SK-N-SH treated with all-trans-retinoic acid at 6 μM for 48 hours (cell line): Measurements from ENCODE around the gene REXO2.
A peak's percentile ranks its signal among the peaks of the same experiment; 100 is the strongest.

ENCODE experiments used
- ATAC-seq: fragments of 200-7000 bp; cut with Tn5 transposase; 3 replicates; pipeline ENCODE4 v1.9.1; 2020; ENCODE audit warnings: mild to moderate bottlenecking, moderate library complexity
- ARNTL ChIP-seq: fragments of 450-650 bp; formaldehyde crosslinking; IDR thresholded peaks from 2 replicates; pipeline ENCODE4 v1.5.0; 2020; ENCODE audit warnings: low read depth, mild to moderate bottlenecking, moderate library complexity, borderline replicate concordance
- BACH2 ChIP-seq: fragments of 250-450 bp; sonication (Bioruptor Pico); IDR thresholded peaks from 2 replicates; pipeline ENCODE4 v1.9.0; 2021; ENCODE audit warnings: mild to moderate bottlenecking, borderline replicate concordance
- CREB5 ChIP-seq: fragments of 250-450 bp; sonication (Bioruptor Pico); IDR thresholded peaks from 2 replicates; pipeline ENCODE4 v1.5.1; 2020; ENCODE audit warnings: low read depth, mild to moderate bottlenecking, moderate library complexity
- CSRNP3 ChIP-seq: fragments of 250-450 bp; sonication (Bioruptor Pico); IDR thresholded peaks from 2 replicates; pipeline ENCODE4 v1.5.1; 2021; ENCODE audit warnings: mild to moderate bottlenecking, moderate library complexity
- GLIS3 ChIP-seq: fragments of 250-450 bp; sonication (Bioruptor Pico); IDR thresholded peaks from 2 replicates; pipeline ENCODE4 v1.5.0; 2020; ENCODE audit warnings: mild to moderate bottlenecking, moderate library complexity
- ISL1 ChIP-seq: fragments of 250-450 bp; sonication (Bioruptor Pico); IDR thresholded peaks from 2 replicates; pipeline ENCODE4 v2.1.2; 2022; ENCODE audit warnings: mild to moderate bottlenecking, moderate library complexity
- PATZ1 ChIP-seq: fragments of 250-450 bp; sonication (Bioruptor Pico); IDR thresholded peaks from 2 replicates; pipeline ENCODE4 v1.8.0; 2020; ENCODE audit warnings: mild to moderate bottlenecking, moderate library complexity, borderline replicate concordance
- PPARA ChIP-seq: fragments of 250-450 bp; sonication (Bioruptor Pico); IDR thresholded peaks from 2 replicates; pipeline ENCODE4 v1.5.0; 2020; ENCODE audit warnings: mild to moderate bottlenecking, borderline replicate concordance
- TCF4 ChIP-seq: fragments of 250-450 bp; sonication (Bioruptor Pico); IDR thresholded peaks from 2 replicates; pipeline ENCODE4 v1.8.0; 2021; ENCODE audit warnings: mild to moderate bottlenecking, moderate library complexity, borderline replicate concordance
- TOX ChIP-seq: fragments of 250-450 bp; sonication (Bioruptor Pico); IDR thresholded peaks from 2 replicates; pipeline ENCODE4 v1.8.0; 2021; ENCODE audit warnings: mild to moderate bottlenecking, moderate library complexity, borderline replicate concordance
- TSHZ2 ChIP-seq: fragments of 250-450 bp; sonication (Bioruptor Pico); IDR thresholded peaks from 2 replicates; pipeline ENCODE4 v1.5.0; 2020; ENCODE audit warnings: mild to moderate bottlenecking, moderate library complexity
- ZC3H10 ChIP-seq: fragments of 250-450 bp; sonication (Bioruptor Pico); IDR thresholded peaks from 2 replicates; pipeline ENCODE4 v1.5.1; 2021; ENCODE audit warnings: mild to moderate bottlenecking, moderate library complexity
- ZNF70 ChIP-seq: fragments of 450-650 bp; formaldehyde crosslinking; IDR thresholded peaks from 2 replicates; pipeline ENCODE4 v1.5.0; 2020; ENCODE audit warnings: mild to moderate bottlenecking, moderate library complexity
- ZNF8 ChIP-seq: fragments of 450-650 bp; formaldehyde crosslinking; IDR thresholded peaks from 2 replicates; pipeline ENCODE4 v1.5.0; 2020; ENCODE audit warnings: mild to moderate bottlenecking, moderate library complexity

REXO2 gene

GRCh38 chr11:114472661-114473060 lies 33.4 kb downstream of the REXO2 start (continued):
- TF ChIP-seq PPARA (no peak), TOX (CRISPR knock-in tag) (no peak), TCF4 (CRISPR knock-in tag) (no peak), ZNF70 (CRISPR knock-in tag) (no peak), PATZ1 (CRISPR knock-in tag) (no peak), ZNF8 (CRISPR knock-in tag) (no peak)

GRCh38 chr11:114478001-114478410 lies 38.7 kb downstream of the REXO2 start:
- TF ChIP-seq CREB5 (CRISPR knock-in tag) (no peak), ISL1 (peak; percentile 77)

GRCh38 chr11:114478768-114479167 lies 39.5 kb downstream of the REXO2 start:
- peak; percentile 37; the same call in 1 of the 3 replicates for ATAC-seq
- no peak for TF ChIP-seq ZNF8 (CRISPR knock-in tag)
- TF ChIP-seq GLIS3 (CRISPR knock-in tag), result no peak
- no peak for TF ChIP-seq BACH2 (CRISPR knock-in tag)

More at GRCh38 chr11:114478001-114478410, 38.7 kb downstream of the REXO2 start:
- no peak for ATAC-seq

- ATAC-seq, result no peak
- no peak for TF ChIP-seq CSRNP3 (CRISPR knock-in tag)
- TF ChIP-seq PATZ1 (CRISPR knock-in tag), result no peak
- no peak for TF ChIP-seq TSHZ2 (CRISPR knock-in tag)
- no peak for TF ChIP-seq ARNTL (CRISPR knock-in tag)
- TF ChIP-seq, all 23 proteins: peak for 0
Measured at GRCh38 chr11:114479331-114479730, 40.1 kb downstream of the REXO2 start.

- TF ChIP-seq GLIS3 (CRISPR knock-in tag), result no peak
- TF ChIP-seq TOX (CRISPR knock-in tag), result no peak
- TF ChIP-seq PPARA, result no peak
- TF ChIP-seq ZC3H10 (CRISPR knock-in tag), result no peak
- no peak for TF ChIP-seq ZNF8 (CRISPR knock-in tag)
- no peak for TF ChIP-seq CSRNP3 (CRISPR knock-in tag)
- TF ChIP-seq ARNTL (CRISPR knock-in tag), result no peak
- TF ChIP-seq, all 23 proteins: peak for 0
- ATAC-seq, result no peak
Measured at GRCh38 chr11:114482114-114482513, 42.8 kb downstream of the REXO2 start.
